Dermis blood vessel endothelial cell (primary cell): ENCODE measurements around the gene FHL5. TPM values are rescaled to one million over a fixed set of nuclear protein-coding genes. Genes with fewer than 3 reads are reported as not detected.
"Not testable (repeated sequence)": the region's sequence is repeated elsewhere in the genome, so short reads cannot be mapped to it uniquely, and the experiment has no call there.

Experiments
- DNase-seq: peaks from one replicate; pipeline ENCODE4 v3.0.0; 2010
- total RNA-seq: library from RNA; depleted of rRNA; stranded (reverse); fragments of >200 nt; gene quantifications from 2 replicates; pipeline ENCODE4 v1.2.3, GENCODE V29; 2014

FHL5 gene
- not detected in 2 replicates for total RNA-seq

GRCh38 chr6:96562886-96563285 is at the start of gene FHL5:
Gene FHL5, plus strand, starts transcription at chr6:96563128. Its CDS starts 40,486 bp downstream, at chr6:96603614.
- no peak for DNase-seq

GRCh38 chr6:96520171-96521115 is 42.5 kb upstream of the FHL5 start:
- peak; percentile 44 for DNase-seq

- no peak for DNase-seq
Observed at GRCh38 chr6:96521306-96521643, 41.7 kb upstream of the FHL5 start.

- DNase-seq = peak; percentile 95
Observed at GRCh38 chr6:96521644-96522464, 41.1 kb upstream of the FHL5 start, which contains the start of gene UFL1. Gene UFL1, plus strand, starts transcription at chr6:96521806. Its CDS starts 68 bp downstream, at chr6:96521874.

GRCh38 chr6:96522465-96523009 is 40.4 kb upstream of the FHL5 start:
- peak; percentile 38 for DNase-seq

- no peak for DNase-seq
Observed at GRCh38 chr6:96528193-96528592, 34.7 kb upstream of the FHL5 start.

GRCh38 chr6:96532399-96532798 is 30.5 kb upstream of the FHL5 start:
- DNase-seq = no peak

- DNase-seq = no peak
Observed at GRCh38 chr6:96537726-96538125, 25.2 kb upstream of the FHL5 start.

GRCh38 chr6:96542702-96543101 is 20.2 kb upstream of the FHL5 start:
- peak; percentile 20 for DNase-seq

- DNase-seq = no peak
Observed at GRCh38 chr6:96545882-96546281, 17.0 kb upstream of the FHL5 start.

GRCh38 chr6:96547654-96548053 is 15.3 kb upstream of the FHL5 start:
- no peak for DNase-seq

GRCh38 chr6:96554558-96554957 is 8.4 kb upstream of the FHL5 start:
- DNase-seq = no peak

- not testable (repeated sequence) for DNase-seq
Observed at GRCh38 chr6:96559740-96560139, 3.2 kb upstream of the FHL5 start.

GRCh38 chr6:96563853-96564252 is 925 bp downstream of the FHL5 start:
- no peak for DNase-seq

- DNase-seq = no peak
Observed at GRCh38 chr6:96570053-96570452, 7.1 kb downstream of the FHL5 start.

GRCh38 chr6:96571551-96571950 is 8.6 kb downstream of the FHL5 start:
- DNase-seq = no peak

GRCh38 chr6:96575359-96575758 is 12.4 kb downstream of the FHL5 start:
- no peak for DNase-seq

- no peak for DNase-seq
Observed at GRCh38 chr6:96576221-96576620, 13.3 kb downstream of the FHL5 start.

GRCh38 chr6:96582021-96582420 is 19.1 kb downstream of the FHL5 start:
- no peak for DNase-seq

GRCh38 chr6:96582436-96582835 is 19.5 kb downstream of the FHL5 start:
- DNase-seq = no peak

GRCh38 chr6:96604420-96604819 is 41.5 kb downstream of the FHL5 start:
- no peak for DNase-seq

GRCh38 chr6:96608074-96608473 is 45.1 kb downstream of the FHL5 start:
- no peak for DNase-seq

- no peak for DNase-seq
Observed at GRCh38 chr6:96610019-96610418, 47.1 kb downstream of the FHL5 start.
